IMR-90 (cell line): ENCODE measurements around the gene ATP1A3. TPM values are rescaled to one million over a fixed set of nuclear protein-coding genes. Genes with fewer than 3 reads are reported as not detected.

Experiments
- ATAC-seq: fragments of 200-7000 bp; cut with Tn5 transposase; 2 replicates; pipeline ENCODE4 v1.9.1; 2020; ENCODE audit warnings: low read depth, mild to moderate bottlenecking, moderate library complexity
- BruUV-seq: library from RNA; stranded (reverse); fragments of 400-500 nt; replicated peaks from 2 replicates; lab custom pipeline; 2021; lab: Mats Ljungman, UMichigan
- CTCF ChIA-PET: fragments of 300-600 bp; formaldehyde crosslinking; extraction: SDS; loops from one replicate; lab custom pipeline; 2021; ENCODE audit warnings: antibody characterized with exemption; lab: Yijun Ruan, JAX
- POLR2A ChIA-PET: fragments of 300-600 bp; sonication (Branson Sonifier 250); formaldehyde crosslinking; loops from one replicate; lab custom pipeline; 2022; ENCODE audit warnings: antibody characterized with exemption; ENCODE audit not compliant: unreplicated experiment; lab: Charles Lee
- DNase-seq: peaks from one replicate; pipeline ENCODE4 v3.0.0; 2013
- H2AFZ ChIP-seq: replicated peaks from 2 replicates; pipeline ENCODE3; 2013; ENCODE audit warnings: low read length, mild to moderate bottlenecking; ENCODE audit not compliant: poor library complexity
- H2AK5ac ChIP-seq: 2 replicates; pipeline ENCODE4 v1.6.1; 2013; ENCODE audit warnings: low read depth, low read length, inconsistent platforms
- H2AK9ac ChIP-seq: replicated peaks from 2 replicates; pipeline ENCODE3; 2013; ENCODE audit warnings: mild to moderate bottlenecking, low read depth, low read length, moderate library complexity; ENCODE audit not compliant: poor library complexity
- H2BK120ac ChIP-seq: 2 replicates; pipeline ENCODE4 v1.6.1; 2013; ENCODE audit warnings: low read depth, low read length, inconsistent platforms
- H2BK15ac ChIP-seq: 3 replicates; pipeline ENCODE4 v1.6.1; 2013; ENCODE audit warnings: low read depth, low read length, inconsistent platforms
- H2BK20ac ChIP-seq: 2 replicates; pipeline ENCODE4 v1.6.1; 2013; ENCODE audit warnings: low read depth, mild to moderate bottlenecking, inconsistent platforms, low read length, moderate library complexity
- H2BK5ac ChIP-seq: 2 replicates; pipeline ENCODE4 v1.6.1; 2013; ENCODE audit warnings: mild to moderate bottlenecking, low read depth, low read length, inconsistent platforms; ENCODE audit not compliant: poor library complexity, severe bottlenecking
- H3K14ac ChIP-seq: replicated peaks from 2 replicates; pipeline ENCODE4 v1.6.1; 2013; ENCODE audit warnings: low read depth, low read length, inconsistent platforms
- H3K18ac ChIP-seq: 2 replicates; pipeline ENCODE4 v1.6.1; 2013; ENCODE audit warnings: low read depth, low read length, control low read depth
- H3K23ac ChIP-seq: 2 replicates; pipeline ENCODE4 v1.6.1; 2013; ENCODE audit warnings: low read depth, low read length, inconsistent platforms
- H3K27ac ChIP-seq: 2 replicates; pipeline ENCODE4 v1.5.1; 2013; ENCODE audit warnings: mild to moderate bottlenecking, control low read depth, low read length; ENCODE audit not compliant: insufficient read depth
- H3K27me3 ChIP-seq: 2 replicates; pipeline ENCODE4 v1.6.1; 2013; ENCODE audit warnings: low read length; ENCODE audit not compliant: control insufficient read depth, insufficient read depth
- H3K36me3 ChIP-seq: 2 replicates; pipeline ENCODE4 v1.6.1; 2013; ENCODE audit warnings: low read length, mixed read lengths; ENCODE audit not compliant: control insufficient read depth, insufficient read depth
- H3K4ac ChIP-seq: 2 replicates; pipeline ENCODE4 v1.6.1; 2013; ENCODE audit warnings: low read depth, low read length, inconsistent platforms
- H3K4me1 ChIP-seq: 2 replicates; pipeline ENCODE4 v1.6.1; 2013; ENCODE audit warnings: low read length, mixed read lengths; ENCODE audit not compliant: control insufficient read depth, insufficient read depth
- H3K4me2 ChIP-seq: 2 replicates; pipeline ENCODE4 v1.6.1; 2013; ENCODE audit warnings: low read depth, mild to moderate bottlenecking, control low read depth, low read length, moderate library complexity
- H3K4me3 ChIP-seq: 2 replicates; pipeline ENCODE4 v1.5.1; 2013; ENCODE audit warnings: low read depth, mild to moderate bottlenecking, control low read depth, low read length, moderate library complexity; ENCODE audit not compliant: insufficient read depth
- H3K56ac ChIP-seq: 2 replicates; pipeline ENCODE4 v1.6.1; 2013; ENCODE audit warnings: low read length, inconsistent platforms; ENCODE audit not compliant: insufficient read depth; ENCODE audit errors: extremely low read depth
- H3K79me1 ChIP-seq, 2 experiments: 2 replicates each; pipeline ENCODE4 v1.6.1; 2013; ENCODE audit warnings: low read length in 2 of 2, inconsistent platforms in 1 of 2, low read depth in 1 of 2
- H3K9ac ChIP-seq: 2 replicates; pipeline ENCODE4 v1.6.1; 2013; ENCODE audit warnings: low read depth, low read length, control low read depth
- H3K9me1 ChIP-seq: 2 replicates; pipeline ENCODE4 v1.6.1; 2013; ENCODE audit warnings: low read length, inconsistent platforms; ENCODE audit not compliant: insufficient read depth
- H3K9me3 ChIP-seq: 2 replicates; pipeline ENCODE4 v1.6.1; 2013; ENCODE audit warnings: low read length; ENCODE audit not compliant: control insufficient read depth, insufficient read depth
- H4K20me1 ChIP-seq: 2 replicates; pipeline ENCODE4 v1.6.1; 2013; ENCODE audit warnings: low read length, inconsistent platforms; ENCODE audit not compliant: insufficient read depth
- H4K5ac ChIP-seq: 2 replicates; pipeline ENCODE4 v1.6.1; 2013; ENCODE audit warnings: mild to moderate bottlenecking, low read depth, low read length, control low read depth
- H4K8ac ChIP-seq, 2 experiments: 2 replicates each; pipeline ENCODE4 v1.6.1; 2013; ENCODE audit warnings: low read depth in 2 of 2, low read length in 2 of 2, control low read depth in 1 of 2, inconsistent platforms in 1 of 2
- H4K91ac ChIP-seq: 2 replicates; pipeline ENCODE4 v1.6.1; 2013; ENCODE audit warnings: low read depth, low read length, inconsistent platforms; ENCODE audit not compliant: insufficient read depth
- BHLHE40 ChIP-seq: fragments of 150-350 bp; IDR thresholded peaks from 2 replicates; pipeline ENCODE4 v1.6.1; 2016; ENCODE audit warnings: mild to moderate bottlenecking, low read depth, low read length
- CHD1 ChIP-seq: IDR thresholded peaks from 2 replicates; pipeline ENCODE4 v1.6.1; 2012; ENCODE audit warnings: low read depth, low read length, improper control_type of control experiment
- FOS ChIP-seq: fragments of 150-350 bp; IDR thresholded peaks from 2 replicates; pipeline ENCODE4 v1.6.1; 2016; ENCODE audit warnings: low read depth, low read length
- MAFK ChIP-seq: IDR thresholded peaks from 2 replicates; pipeline ENCODE4 v1.6.1; 2012; ENCODE audit warnings: low read depth, low read length, improper control_type of control experiment
- POLR2A ChIP-seq: IDR thresholded peaks from 2 replicates; pipeline ENCODE4 v1.6.1; 2012; ENCODE audit warnings: mild to moderate bottlenecking, low read depth, low read length
- RCOR1 ChIP-seq: IDR thresholded peaks from 2 replicates; pipeline ENCODE4 v1.6.1; 2012; ENCODE audit warnings: mild to moderate bottlenecking, low read length, improper control_type of control experiment; ENCODE audit not compliant: insufficient replicate concordance
- SMC3 ChIP-seq: fragments of 150-350 bp; IDR thresholded peaks from 2 replicates; pipeline ENCODE4 v1.6.1; 2016; ENCODE audit warnings: low read depth, mild to moderate bottlenecking, antibody characterized with exemption, low read length, moderate library complexity
- WGBS, 2 experiments: methylation state at CpG; one replicate each; pipeline versions ENCODE4 v1.1.5 to v1.1.7; 2013; ENCODE audit warnings: missing lambda C conversion rate in 2 of 2; ENCODE audit not compliant: insufficient read length in 1 of 2; ENCODE audit errors: extremely low coverage in 2 of 2; 5-methylcytosine and 5-hydroxymethylcytosine counted together
- dilution Hi-C: fragments of 300-500 bp; cut with HindIII; formaldehyde crosslinking; loops from one replicate; pipeline ENCODE4 v1.14.3; 2018; ENCODE audit warnings: low sequenced_read_pairs; ENCODE audit not compliant: unreplicated experiment
- in situ Hi-C: fragments of 300-500 bp; cut with MboI; formaldehyde crosslinking; loops from 3 replicates; pipeline ENCODE4 v1.14.3; 2019; ENCODE audit warnings: low sequenced_read_pairs, inconsistent platforms, mixed read lengths
- intact Hi-C: fragments of 100-400 bp; cut with micrococcal nuclease; formaldehyde crosslinking; loops from 2 replicates; pipeline ENCODE4 v1.10.0; 2022
- polyA plus RNA-seq, 3 experiments: library from polyadenylated mRNA; depleted of rRNA; stranded (reverse); fragments of >200 nt; gene quantifications; 2 replicates each; pipeline ENCODE4 v1.2.3, GENCODE V29; 2012; ENCODE audit warnings: low replicate concordance in 1 of 3
- total RNA-seq: library from RNA; depleted of rRNA; stranded (reverse); fragments of >200 nt; gene quantifications from 2 replicates; pipeline ENCODE4 v1.2.3, GENCODE V29; 2012
- TF ChIP-seq, protein P1 (sequence below): conservative IDR thresholded peaks from 2 replicates; pipeline ENCODE4 v1.5.1; 2012; ENCODE audit warnings: mild to moderate bottlenecking, low read depth, low read length, improper control_type of control experiment

ATP1A3 gene
- total and polyA plus RNA-seq, 2 of the 4 experiments (the other 2 are of a cell fraction): under 0.01 to 0.12 TPM

DNA sequence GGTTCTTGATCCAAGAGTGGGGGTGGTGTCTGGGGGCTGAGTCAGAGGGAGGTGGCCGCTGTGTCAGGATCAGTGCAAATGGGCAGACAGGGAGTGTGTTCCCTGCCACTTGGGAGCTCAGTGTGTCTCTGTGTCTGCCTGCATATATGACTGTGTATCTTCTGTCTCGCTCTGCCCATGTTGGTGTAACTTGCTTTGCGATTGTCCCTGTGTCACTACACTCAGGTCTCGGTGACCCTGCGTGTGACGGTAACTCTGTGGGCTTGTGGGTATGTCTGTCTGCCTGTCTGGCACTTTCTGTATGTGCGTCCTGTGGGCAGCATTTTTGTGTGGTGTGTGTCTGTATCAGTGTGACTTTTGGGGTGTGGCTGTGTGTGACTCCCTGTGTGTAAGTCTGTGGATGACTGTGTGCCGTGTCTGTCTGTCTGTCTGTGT lies 57.6 kb downstream of the ATP1A3 start:
- H3K36me3 ChIP-seq: no peaks in the 10 kb centered on the region
- dilution Hi-C loops (no loop called here), in situ Hi-C loops (no loop called here), intact Hi-C loops (no loop called here)
- H4K20me1 ChIP-seq: peaks cover 4% of the 10 kb centered on the region
- no peak for DNase-seq
- H2AFZ ChIP-seq: peak overlapping the region; percentile 48
- H3K4ac ChIP-seq: no peak overlapping the region
- H2BK5ac ChIP-seq: no peak overlapping the region
- H2AK9ac ChIP-seq: no peak overlapping the region
- H2AK5ac ChIP-seq: peak overlapping the region; percentile 68
- H2BK15ac ChIP-seq: no peak overlapping the region
- ChIA-PET CTCF (interaction anchor here (0.6 to 1.2 kb wide), 3 partner anchors 16 to 62 kb away, joined by 3 to 4 read pairs (median 3); no protein-coding TSS in a partner anchor), POLR2A (no interaction called here)
- no peak overlapping the region for H3K14ac ChIP-seq
- H3K9me3 ChIP-seq: no peaks in the 10 kb centered on the region
- H3K4me3 ChIP-seq: no peak overlapping the region
- no peak overlapping the region for H4K5ac ChIP-seq
- no peaks in the 10 kb centered on the region for H3K79me1 ChIP-seq
- H3K27me3 ChIP-seq: peaks cover 46% of the 10 kb centered on the region
- no TSS peak for BruUV-seq
- no peak overlapping the region for H4K8ac ChIP-seq
- no peak overlapping the region for H2BK120ac ChIP-seq
- TF ChIP-seq CHD1 (no peak), BHLHE40 (no peak), FOS (no peak; the same call in 1 of the 2 replicates), RCOR1 (no peak), MAFK (no peak), SMC3 (no peak), POLR2A (no peak)
- TF ChIP-seq, protein P1, sequence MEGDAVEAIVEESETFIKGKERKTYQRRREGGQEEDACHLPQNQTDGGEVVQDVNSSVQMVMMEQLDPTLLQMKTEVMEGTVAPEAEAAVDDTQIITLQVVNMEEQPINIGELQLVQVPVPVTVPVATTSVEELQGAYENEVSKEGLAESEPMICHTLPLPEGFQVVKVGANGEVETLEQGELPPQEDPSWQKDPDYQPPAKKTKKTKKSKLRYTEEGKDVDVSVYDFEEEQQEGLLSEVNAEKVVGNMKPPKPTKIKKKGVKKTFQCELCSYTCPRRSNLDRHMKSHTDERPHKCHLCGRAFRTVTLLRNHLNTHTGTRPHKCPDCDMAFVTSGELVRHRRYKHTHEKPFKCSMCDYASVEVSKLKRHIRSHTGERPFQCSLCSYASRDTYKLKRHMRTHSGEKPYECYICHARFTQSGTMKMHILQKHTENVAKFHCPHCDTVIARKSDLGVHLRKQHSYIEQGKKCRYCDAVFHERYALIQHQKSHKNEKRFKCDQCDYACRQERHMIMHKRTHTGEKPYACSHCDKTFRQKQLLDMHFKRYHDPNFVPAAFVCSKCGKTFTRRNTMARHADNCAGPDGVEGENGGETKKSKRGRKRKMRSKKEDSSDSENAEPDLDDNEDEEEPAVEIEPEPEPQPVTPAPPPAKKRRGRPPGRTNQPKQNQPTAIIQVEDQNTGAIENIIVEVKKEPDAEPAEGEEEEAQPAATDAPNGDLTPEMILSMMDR: no peak
- H4K91ac ChIP-seq: no peak overlapping the region
- H3K23ac ChIP-seq: no peak overlapping the region
- H3K9me1 ChIP-seq: no peaks in the 10 kb centered on the region
- no peak overlapping the region for H3K9ac ChIP-seq
- H3K4me1 ChIP-seq: peaks cover 12% of the 10 kb centered on the region
- H2BK20ac ChIP-seq: no peak overlapping the region
- ATAC-seq: peak; percentile 16
- WGBS, 2 experiments: 0% methylated on average over 1 of the region's 8 CpGs; no CpG with 5 or more reads in 1 of the 2 experiments
- no peak overlapping the region for H3K18ac ChIP-seq
- no peak overlapping the region for H3K56ac ChIP-seq
- peak overlapping the region; percentile 43; the same call in 1 of the 2 replicates for H3K4me2 ChIP-seq
- no peak overlapping the region for H3K27ac ChIP-seq
